ENCODE data around the gene PSAPL1.

DNA sequence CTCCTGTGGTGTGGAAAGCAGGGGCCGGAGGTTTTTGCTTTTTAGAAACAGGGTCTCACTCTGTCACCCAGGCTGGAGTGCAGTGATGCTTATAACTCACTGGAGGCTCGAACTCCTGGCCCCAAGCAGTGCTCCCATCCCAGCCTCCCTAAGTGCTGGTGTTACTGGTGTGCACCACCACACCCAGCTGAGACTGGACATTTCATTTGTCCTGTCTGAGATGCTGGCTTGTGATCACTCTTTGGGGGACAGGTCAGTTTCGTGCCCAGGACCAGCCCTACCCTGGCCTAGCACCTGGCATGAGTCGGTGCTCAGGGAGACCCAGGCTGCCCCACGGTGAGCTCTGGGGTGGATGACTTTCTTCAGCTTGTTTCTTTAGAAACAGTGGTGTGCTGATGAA lies 11.3 kb downstream of the PSAPL1 start:
- TF ChIP-seq CTCF (IDR thresholded peaks at IDR 0.05; ENCODE audit: low read depth, low read length, missing input control) (no peak), RXRA (IDR thresholded peaks at IDR 0.05) (no peak), EGR1 (IDR thresholded peaks at IDR 0.05; ENCODE audit: low read depth in 2 of 2) (no peak), ZBTB33 (IDR thresholded peaks at IDR 0.05) (no peak), YY1 (IDR thresholded peaks at IDR 0.05) (no peak)
- TF ChIP-seq, protein P1, sequence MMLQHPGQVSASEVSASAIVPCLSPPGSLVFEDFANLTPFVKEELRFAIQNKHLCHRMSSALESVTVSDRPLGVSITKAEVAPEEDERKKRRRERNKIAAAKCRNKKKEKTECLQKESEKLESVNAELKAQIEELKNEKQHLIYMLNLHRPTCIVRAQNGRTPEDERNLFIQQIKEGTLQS (IDR thresholded peaks at IDR 0.05) = no peak
- TF ChIP-seq, protein P2, sequence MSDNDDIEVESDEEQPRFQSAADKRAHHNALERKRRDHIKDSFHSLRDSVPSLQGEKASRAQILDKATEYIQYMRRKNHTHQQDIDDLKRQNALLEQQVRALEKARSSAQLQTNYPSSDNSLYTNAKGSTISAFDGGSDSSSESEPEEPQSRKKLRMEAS (IDR thresholded peaks at IDR 0.05) = no peak

All from liver (tissue), 3 donors.